Right atrium auricular region (tissue), 2 donors: ENCODE results near the gene PGBD5. TPM values are rescaled to one million over a fixed set of nuclear protein-coding genes. Genes with fewer than 3 reads are reported as not detected.

Source experiments
- DNase-seq: peaks from one replicate; pipeline ENCODE4 v3.0.0-alpha.2; 2019; ENCODE audit warnings: low spot score
- H3K27ac ChIP-seq, 2 donors: fragments of 200-600 bp; sonication (generic); 1 replicate in 1 of 2; 2 replicates in 1 of 2; pipeline ENCODE4 v1.5.1; 2016 to 2019
- H3K27me3 ChIP-seq, 2 donors: fragments of 200-600 bp; sonication (generic); one replicate each; pipeline versions ENCODE4 v1.5.1 to v1.6.0; 2017 to 2019
- H3K36me3 ChIP-seq: fragments of 200-600 bp; sonication (generic); one replicate; pipeline ENCODE4 v1.5.1; 2016
- H3K4me1 ChIP-seq, 2 donors: fragments of 200-600 bp; sonication (generic); one replicate each; pipeline versions ENCODE4 v1.5.1 to v1.6.0; 2017 to 2019
- H3K4me3 ChIP-seq, 2 donors: fragments of 200-600 bp; sonication (generic); 1 replicate in 1 of 2; 2 replicates in 1 of 2; pipeline ENCODE4 v1.5.1; 2017 to 2019; ENCODE audit warnings: mild to moderate bottlenecking in 1 of 2, moderate library complexity in 1 of 2
- H3K9me3 ChIP-seq, 2 donors: fragments of 200-600 bp; sonication (generic); one replicate each; pipeline ENCODE4 v1.5.1; 2019
- CTCF ChIP-seq, 2 donors: fragments of 200-600 bp; sonication (generic); IDR thresholded peaks; one replicate each; pipeline ENCODE4 v1.5.1; 2019; ENCODE audit warnings: antibody characterized with exemption in 2 of 2
- total RNA-seq, 2 donors: library from RNA; depleted of rRNA; stranded (reverse); fragments of >200 nt; gene quantifications; one replicate each; pipeline ENCODE4 v1.1.0, GENCODE V29; 2016

Gene PGBD5
- total RNA-seq, 2 donors from 2014 or later = 13.2 to 18.5 TPM

- Histone ChIP-seq H3K4me1 (peaks cover 0 to 29% of the 10 kb centered on the region in 2 donors), H3K36me3 (no peaks in the 10 kb centered on the region), H3K27ac (no peak overlapping the region), H3K27me3 (no peaks in the 10 kb centered on the region), H3K4me3 (no peak overlapping the region), H3K9me3 (peaks cover 0 to 12% of the 10 kb centered on the region in 2 donors)
- no peak for DNase-seq
- TF ChIP-seq CTCF (IDR thresholded peaks at IDR 0.05) = no peak
These were observed 44.1 kb downstream of the PGBD5 start for GRCh38 chr1:230382001-230382491.

- peaks cover 0 to 12% of the 10 kb centered on the region in 2 donors for H3K9me3 ChIP-seq
- H3K4me3 ChIP-seq = no peak overlapping the region
- no peak overlapping the region for H3K27ac ChIP-seq
- no peak for TF ChIP-seq CTCF (IDR thresholded peaks at IDR 0.05)
- no peak for DNase-seq
- H3K4me1 ChIP-seq = peaks cover 0 to 27% of the 10 kb centered on the region in 2 donors
- no peaks in the 10 kb centered on the region for H3K27me3 ChIP-seq
- no peaks in the 10 kb centered on the region for H3K36me3 ChIP-seq
These were observed 44.5 kb downstream of the PGBD5 start for GRCh38 chr1:230381585-230381984.

- H3K36me3 ChIP-seq = no peaks in the 10 kb centered on the region
- H3K27me3 ChIP-seq = no peaks in the 10 kb centered on the region
- TF ChIP-seq CTCF (IDR thresholded peaks at IDR 0.05) = no peak
- H3K9me3 ChIP-seq = peaks cover 0 to 12% of the 10 kb centered on the region in 2 donors
- no peak overlapping the region for H3K4me3 ChIP-seq
- no peak for DNase-seq
- no peak overlapping the region for H3K27ac ChIP-seq
- peaks cover 0 to 22% of the 10 kb centered on the region in 2 donors for H3K4me1 ChIP-seq
These were observed 45.1 kb downstream of the PGBD5 start for GRCh38 chr1:230381049-230381467.

GRCh38 chr1:230379928-230380327 is 46.2 kb downstream of the PGBD5 start:
- no peak for TF ChIP-seq CTCF (IDR thresholded peaks at IDR 0.05)

GRCh38 chr1:230379462-230379861 is 46.7 kb downstream of the PGBD5 start:
- Histone ChIP-seq H3K4me1 (peaks cover 0 to 22% of the 10 kb centered on the region in 2 donors), H3K27me3 (no peaks in the 10 kb centered on the region), H3K36me3 (no peaks in the 10 kb centered on the region), H3K27ac (no peak overlapping the region), H3K4me3 (no peak overlapping the region), H3K9me3 (peaks cover 0 to 12% of the 10 kb centered on the region in 2 donors)
- no peak for DNase-seq
- TF ChIP-seq CTCF (IDR thresholded peaks at IDR 0.05) = no peak

More at GRCh38 chr1:230379928-230380327, 46.2 kb downstream of the PGBD5 start:
- no peak overlapping the region for H3K4me3 ChIP-seq
- no peak for DNase-seq
- H3K4me1 ChIP-seq = peaks cover 0 to 17% of the 10 kb centered on the region in 2 donors
- no peaks in the 10 kb centered on the region for H3K27me3 ChIP-seq
- no peak overlapping the region for H3K27ac ChIP-seq
- peaks cover 0 to 12% of the 10 kb centered on the region in 2 donors for H3K9me3 ChIP-seq
- H3K36me3 ChIP-seq = no peaks in the 10 kb centered on the region

GRCh38 chr1:230377851-230378250 is 48.3 kb downstream of the PGBD5 start:
- TF ChIP-seq CTCF (IDR thresholded peaks at IDR 0.05) = no peak
- Histone ChIP-seq H3K9me3 (peaks cover 0 to 12% of the 10 kb centered on the region in 2 donors), H3K27me3 (no peaks in the 10 kb centered on the region)

More at GRCh38 chr1:230377851-230378250, 48.3 kb downstream of the PGBD5 start:
- Histone ChIP-seq H3K4me1 (peaks cover 0 to 22% of the 10 kb centered on the region in 2 donors), H3K4me3 (no peak overlapping the region), H3K27ac (no peak overlapping the region), H3K36me3 (no peaks in the 10 kb centered on the region)
- DNase-seq = no peak
